ENCODE data around the gene NFIA.

DNA sequence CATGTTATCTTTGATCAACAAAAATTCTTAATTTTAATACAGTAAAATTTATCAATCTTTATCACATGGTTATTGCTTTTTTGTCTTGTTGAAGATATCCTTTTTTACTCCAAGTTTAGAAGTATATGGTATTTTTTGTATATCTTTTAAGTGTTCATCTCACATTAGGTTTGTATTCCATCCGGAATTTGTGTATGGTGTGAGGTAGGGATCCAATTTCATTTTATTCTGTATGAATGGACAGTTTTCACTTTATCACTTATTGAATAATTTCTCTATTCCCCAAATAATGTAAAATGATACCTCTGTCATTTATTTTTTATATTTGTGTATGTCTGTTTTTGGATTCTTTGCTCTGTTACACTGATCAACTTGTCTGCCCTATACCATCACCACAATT lies 25.3 kb downstream of the NFIA start:
- TF ChIP-seq TBP (CRISPR knock-in tag; IDR thresholded peaks at IDR 0.05) (no peak), SRSF9 (IDR thresholded peaks at IDR 0.05; ENCODE audit: borderline replicate concordance, insufficient read depth, low read depth, low read length, poor library complexity, severe bottlenecking) (no peak), CTCF (CRISPR knock-in tag; IDR thresholded peaks at IDR 0.05) (no peak), AFF4 (CRISPR knock-in tag; IDR thresholded peaks at IDR 0.05) (no peak), ZNF441 (CRISPR knock-in tag; IDR thresholded peaks at IDR 0.05; ENCODE audit: borderline replicate concordance) (no peak)
